ENCODE data around the gene SPTLC1. TPM values are rescaled to one million over a fixed set of nuclear protein-coding genes. Genes with fewer than 3 reads are reported as not detected.
"Not testable (repeated sequence)": the region's sequence is repeated elsewhere in the genome, so short reads cannot be mapped to it uniquely, and the experiment has no call there.

The SPTLC1 gene
- total RNA-seq, 2 experiments from 2014 or later = 32.0 to 38.4 TPM

GRCh38 chr9:92035687-92036410 is 79.4 kb downstream of the SPTLC1 start:
- H3K27ac Mint-ChIP-seq = no peak overlapping the region
- intact Hi-C loops (cut with micrococcal nuclease) = no loop called here
- H3K9me3 Mint-ChIP-seq = no peaks in the 10 kb centered on the region
- no peak overlapping the region for H3K4me3 Mint-ChIP-seq
- H3K27me3 Mint-ChIP-seq (ENCODE audit: low read depth) = no peaks in the 10 kb centered on the region
- DNase-seq = no peak
- H3K36me3 Mint-ChIP-seq (ENCODE audit: low read depth) = peaks cover 37% of the 10 kb centered on the region
- H3K4me1 Mint-ChIP-seq (ENCODE audit: low read depth) = no peaks in the 10 kb centered on the region
- CTCF ChIA-PET = no interaction called here

GRCh38 chr9:92035146-92035545 is 80.1 kb downstream of the SPTLC1 start:
- DNase-seq = no peak
- H3K27ac Mint-ChIP-seq = no peak overlapping the region
- H3K27me3 Mint-ChIP-seq (ENCODE audit: low read depth) = no peaks in the 10 kb centered on the region
- H3K36me3 Mint-ChIP-seq (ENCODE audit: low read depth) = peaks cover 35% of the 10 kb centered on the region
- no peak overlapping the region for H3K4me3 Mint-ChIP-seq
- no peaks in the 10 kb centered on the region for H3K9me3 Mint-ChIP-seq
- no peaks in the 10 kb centered on the region for H3K4me1 Mint-ChIP-seq (ENCODE audit: low read depth)
- intact Hi-C loops (cut with micrococcal nuclease) = no loop called here
- CTCF ChIA-PET = no interaction called here

- CTCF ChIA-PET = no interaction called here
- H3K27ac Mint-ChIP-seq = no peak overlapping the region
- H3K4me3 Mint-ChIP-seq = no peak overlapping the region
- intact Hi-C loops (cut with micrococcal nuclease) = no loop called here
- no peaks in the 10 kb centered on the region for H3K4me1 Mint-ChIP-seq (ENCODE audit: low read depth)
- peaks cover 35% of the 10 kb centered on the region for H3K36me3 Mint-ChIP-seq (ENCODE audit: low read depth)
- H3K27me3 Mint-ChIP-seq (ENCODE audit: low read depth) = no peaks in the 10 kb centered on the region
- DNase-seq = no peak
- H3K9me3 Mint-ChIP-seq = no peaks in the 10 kb centered on the region
These were observed 81.2 kb downstream of the SPTLC1 start for GRCh38 chr9:92033991-92034390.

GRCh38 chr9:92033307-92033706 is 81.9 kb downstream of the SPTLC1 start:
- no peaks in the 10 kb centered on the region for H3K4me1 Mint-ChIP-seq (ENCODE audit: low read depth)
- CTCF ChIA-PET = no interaction called here
- no peak overlapping the region for H3K27ac Mint-ChIP-seq
- intact Hi-C loops (cut with micrococcal nuclease) = no loop called here
- no peak for DNase-seq
- peaks cover 31% of the 10 kb centered on the region for H3K36me3 Mint-ChIP-seq (ENCODE audit: low read depth)
- H3K27me3 Mint-ChIP-seq (ENCODE audit: low read depth) = no peaks in the 10 kb centered on the region
- H3K9me3 Mint-ChIP-seq = no peaks in the 10 kb centered on the region
- no peak overlapping the region for H3K4me3 Mint-ChIP-seq

- peaks cover 29% of the 10 kb centered on the region for H3K36me3 Mint-ChIP-seq (ENCODE audit: low read depth)
- CTCF ChIA-PET = no interaction called here
- no peak overlapping the region for H3K27ac Mint-ChIP-seq
- H3K4me3 Mint-ChIP-seq = no peak overlapping the region
- H3K9me3 Mint-ChIP-seq = no peaks in the 10 kb centered on the region
- H3K4me1 Mint-ChIP-seq (ENCODE audit: low read depth) = no peaks in the 10 kb centered on the region
- no peak for DNase-seq
- no peaks in the 10 kb centered on the region for H3K27me3 Mint-ChIP-seq (ENCODE audit: low read depth)
- intact Hi-C loops (cut with micrococcal nuclease) = no loop called here
These were observed 82.3 kb downstream of the SPTLC1 start for GRCh38 chr9:92032891-92033290.

GRCh38 chr9:92030367-92030766 is 84.8 kb downstream of the SPTLC1 start:
- CTCF ChIA-PET = no interaction called here
- no peak overlapping the region for H3K4me3 Mint-ChIP-seq
- peaks cover 1% of the 10 kb centered on the region for H3K9me3 Mint-ChIP-seq
- no peak overlapping the region for H3K27ac Mint-ChIP-seq
- intact Hi-C loops (cut with micrococcal nuclease) = no loop called here
- no peaks in the 10 kb centered on the region for H3K4me1 Mint-ChIP-seq (ENCODE audit: low read depth)
- H3K27me3 Mint-ChIP-seq (ENCODE audit: low read depth) = no peaks in the 10 kb centered on the region
- H3K36me3 Mint-ChIP-seq (ENCODE audit: low read depth) = peaks cover 17% of the 10 kb centered on the region
- no peak for DNase-seq

GRCh38 chr9:92029553-92029952 is 85.7 kb downstream of the SPTLC1 start:
- Mint-ChIP-seq H3K27me3 (ENCODE audit: low read depth) (no peaks in the 10 kb centered on the region), H3K4me1 (ENCODE audit: low read depth) (no peaks in the 10 kb centered on the region), H3K4me3 (no peak overlapping the region), H3K27ac (no peak overlapping the region), H3K9me3 (peaks cover 1% of the 10 kb centered on the region), H3K36me3 (ENCODE audit: low read depth) (peaks cover 13% of the 10 kb centered on the region)
- CTCF ChIA-PET = no interaction called here
- intact Hi-C loops (cut with micrococcal nuclease) = no loop called here
- no peak for DNase-seq

GRCh38 chr9:92026206-92027002 is 88.8 kb downstream of the SPTLC1 start:
- intact Hi-C loops (cut with micrococcal nuclease) = no loop called here
- Mint-ChIP-seq H3K4me1 (ENCODE audit: low read depth) (no peaks in the 10 kb centered on the region), H3K27me3 (ENCODE audit: low read depth) (no peaks in the 10 kb centered on the region), H3K27ac (no peak overlapping the region), H3K4me3 (no peak overlapping the region), H3K36me3 (ENCODE audit: low read depth) (peaks cover 2% of the 10 kb centered on the region), H3K9me3 (peaks cover 14% of the 10 kb centered on the region)
- CTCF ChIA-PET = no interaction called here
- no peak for DNase-seq

- H3K27ac Mint-ChIP-seq; CTCF ChIA-PET; H3K4me1 Mint-ChIP-seq (ENCODE audit: low read depth); H3K4me3 Mint-ChIP-seq; H3K36me3 Mint-ChIP-seq (ENCODE audit: low read depth); intact Hi-C loops (cut with micrococcal nuclease); H3K27me3 Mint-ChIP-seq (ENCODE audit: low read depth): not testable (repeated sequence)
- peak; percentile 18 for DNase-seq
- peaks cover 14% of the 10 kb centered on the region for H3K9me3 Mint-ChIP-seq
These were observed 93.2 kb downstream of the SPTLC1 start for GRCh38 chr9:92021785-92022541.

- Mint-ChIP-seq H3K4me1 (ENCODE audit: low read depth) (no peaks in the 10 kb centered on the region), H3K4me3 (no peak overlapping the region), H3K9me3 (peaks cover 16% of the 10 kb centered on the region), H3K27ac (no peak overlapping the region), H3K36me3 (ENCODE audit: low read depth) (no peaks in the 10 kb centered on the region), H3K27me3 (ENCODE audit: low read depth) (no peaks in the 10 kb centered on the region)
- CTCF ChIA-PET = no interaction called here
- DNase-seq = no peak
- intact Hi-C loops (cut with micrococcal nuclease) = no loop called here
These were observed 95.6 kb downstream of the SPTLC1 start for GRCh38 chr9:92019658-92020057.

- Mint-ChIP-seq H3K27ac (no peak overlapping the region), H3K4me3 (no peak overlapping the region), H3K4me1 (ENCODE audit: low read depth) (no peaks in the 10 kb centered on the region), H3K36me3 (ENCODE audit: low read depth) (no peaks in the 10 kb centered on the region), H3K27me3 (ENCODE audit: low read depth) (peaks cover 7% of the 10 kb centered on the region), H3K9me3 (peaks cover 2% of the 10 kb centered on the region)
- no peak for DNase-seq
- intact Hi-C loops (cut with micrococcal nuclease) = no loop called here
- CTCF ChIA-PET = no interaction called here
These were observed 104.3 kb downstream of the SPTLC1 start for GRCh38 chr9:92010705-92011536.

GRCh38 chr9:92010253-92010652 is 105.0 kb downstream of the SPTLC1 start:
- H3K27ac Mint-ChIP-seq; intact Hi-C loops (cut with micrococcal nuclease); DNase-seq; CTCF ChIA-PET; H3K27me3 Mint-ChIP-seq (ENCODE audit: low read depth); H3K9me3 Mint-ChIP-seq; H3K36me3 Mint-ChIP-seq (ENCODE audit: low read depth); H3K4me3 Mint-ChIP-seq; H3K4me1 Mint-ChIP-seq (ENCODE audit: low read depth): not testable (repeated sequence)
